ENCODE measurements around the gene NEU3.
"Not testable (repeated sequence)": the region's sequence is repeated elsewhere in the genome, so short reads cannot be mapped to it uniquely, and the experiment has no call there.

NEU3 gene

GRCh38 chr11:74988541-74989259, at the start of gene NEU3:
TSS of gene NEU3 (plus strand) at chr11:74988933. CDS start at chr11:74989061, 128 bp downstream.
- peak; percentile 66 for DNase-seq

GRCh38 chr11:74941492-74941891, 47.2 kb upstream of the NEU3 start:
- no peak for DNase-seq

GRCh38 chr11:74942073-74942759, 46.5 kb upstream of the NEU3 start:
- no peak for DNase-seq

- no peak for DNase-seq
Observed at GRCh38 chr11:74948546-74948897, 40.2 kb upstream of the NEU3 start.

GRCh38 chr11:74948898-74949752, 39.6 kb upstream of the NEU3 start, which contains the start of the genes SPCS2 and XRRA1:
TSS of gene SPCS2 (plus strand) at chr11:74949266. CDS start at chr11:74949286, 20 bp downstream.
TSS of gene XRRA1 (minus strand) at chr11:74949091. CDS start at chr11:74940878, 8,213 bp downstream.
- DNase-seq = peak; percentile 98

GRCh38 chr11:74949753-74950137, 39.0 kb upstream of the NEU3 start:
- DNase-seq = no peak

GRCh38 chr11:74950374-74950969, 38.3 kb upstream of the NEU3 start:
- DNase-seq = no peak

GRCh38 chr11:74951226-74951625, 37.5 kb upstream of the NEU3 start:
- DNase-seq = no peak

- DNase-seq = no peak
Observed at GRCh38 chr11:74952752-74953151, 36.0 kb upstream of the NEU3 start.

- no peak for DNase-seq
Observed at GRCh38 chr11:74953451-74953850, 35.3 kb upstream of the NEU3 start.

- DNase-seq = no peak
Observed at GRCh38 chr11:74954199-74954598, 34.5 kb upstream of the NEU3 start.

GRCh38 chr11:74956397-74957015, 32.2 kb upstream of the NEU3 start:
- DNase-seq = no peak

- DNase-seq = no peak
Observed at GRCh38 chr11:74957937-74958629, 30.6 kb upstream of the NEU3 start.

- not testable (repeated sequence) for DNase-seq
Observed at GRCh38 chr11:74960128-74960527, 28.6 kb upstream of the NEU3 start.

GRCh38 chr11:74966651-74967050, 22.1 kb upstream of the NEU3 start:
- DNase-seq = no peak

- no peak for DNase-seq
Observed at GRCh38 chr11:74970852-74971395, 17.8 kb upstream of the NEU3 start.

- no peak for DNase-seq
Observed at GRCh38 chr11:74971424-74971823, 17.3 kb upstream of the NEU3 start.

- DNase-seq = no peak
Observed at GRCh38 chr11:74978041-74978440, 10.7 kb upstream of the NEU3 start.

GRCh38 chr11:74980634-74981033, 8.1 kb upstream of the NEU3 start:
- DNase-seq = no peak

- DNase-seq = no peak
Observed at GRCh38 chr11:74981888-74982287, 6.8 kb upstream of the NEU3 start.

GRCh38 chr11:74984070-74984469, 4.7 kb upstream of the NEU3 start:
- DNase-seq = no peak

- DNase-seq = no peak
Observed at GRCh38 chr11:74984730-74985129, 4.0 kb upstream of the NEU3 start.

All from fibroblast of upper back skin (primary cell).